Measurements from ENCODE around the gene KNSTRN. TPM values are rescaled to one million over a fixed set of nuclear protein-coding genes. Genes with fewer than 3 reads are reported as not detected.
A peak's percentile ranks its signal among the peaks of the same experiment; 100 is the strongest.

The KNSTRN gene
- total and polyA plus RNA-seq, 8 donors = 2.2 to 8.4 (median 3.5) TPM

DNA sequence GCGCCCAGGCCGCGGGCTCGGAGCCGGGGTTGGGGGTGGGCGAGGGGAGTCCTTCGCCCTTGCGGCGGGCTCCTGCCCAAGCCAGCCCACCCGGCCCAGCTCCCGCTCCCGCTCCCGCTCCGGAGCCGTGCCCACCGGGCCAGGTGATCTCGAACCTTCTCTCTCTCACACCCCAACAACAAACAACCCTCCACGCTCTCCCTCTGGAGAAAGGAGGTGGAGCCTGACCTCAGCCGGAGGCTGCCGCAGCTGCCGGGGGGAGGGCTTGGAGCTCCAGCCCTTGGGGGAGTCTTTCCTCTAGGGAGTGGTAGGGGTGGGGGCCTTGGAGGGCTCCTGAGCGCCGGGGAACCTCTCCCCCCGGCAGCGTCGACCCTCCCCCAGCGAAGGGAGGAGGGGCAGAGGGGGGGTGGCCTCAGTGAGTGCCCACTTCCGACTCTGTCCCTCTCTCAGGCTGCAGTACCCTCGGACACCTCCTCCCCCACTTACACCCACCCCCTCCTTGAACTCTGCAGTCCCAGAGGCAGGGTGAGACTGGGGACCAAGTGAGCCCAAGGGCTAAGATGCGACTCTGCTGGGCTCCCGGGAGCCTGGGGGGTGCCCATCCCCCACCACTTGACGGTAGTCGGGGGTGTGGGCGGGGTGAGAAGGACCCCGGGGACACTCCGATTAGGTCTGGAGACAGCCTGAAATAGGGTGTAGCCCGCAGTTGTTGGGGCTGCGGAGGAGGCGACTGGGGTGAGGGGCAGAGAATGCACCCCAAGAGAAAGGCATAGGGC lies 53.8 kb downstream of the KNSTRN start:
- no peaks in the 10 kb centered on the region for H3K27me3 ChIP-seq
- WGBS, 2 donors = 5 to 6% methylated on average over 31 to 37 of the region's 39 CpGs
- intact Hi-C loops (cut with DNase I) = no loop called here
- ATAC-seq = peak in 3 of 4 donors; percentile 5 to 16 (median 6)
- TF ChIP-seq, protein P1, sequence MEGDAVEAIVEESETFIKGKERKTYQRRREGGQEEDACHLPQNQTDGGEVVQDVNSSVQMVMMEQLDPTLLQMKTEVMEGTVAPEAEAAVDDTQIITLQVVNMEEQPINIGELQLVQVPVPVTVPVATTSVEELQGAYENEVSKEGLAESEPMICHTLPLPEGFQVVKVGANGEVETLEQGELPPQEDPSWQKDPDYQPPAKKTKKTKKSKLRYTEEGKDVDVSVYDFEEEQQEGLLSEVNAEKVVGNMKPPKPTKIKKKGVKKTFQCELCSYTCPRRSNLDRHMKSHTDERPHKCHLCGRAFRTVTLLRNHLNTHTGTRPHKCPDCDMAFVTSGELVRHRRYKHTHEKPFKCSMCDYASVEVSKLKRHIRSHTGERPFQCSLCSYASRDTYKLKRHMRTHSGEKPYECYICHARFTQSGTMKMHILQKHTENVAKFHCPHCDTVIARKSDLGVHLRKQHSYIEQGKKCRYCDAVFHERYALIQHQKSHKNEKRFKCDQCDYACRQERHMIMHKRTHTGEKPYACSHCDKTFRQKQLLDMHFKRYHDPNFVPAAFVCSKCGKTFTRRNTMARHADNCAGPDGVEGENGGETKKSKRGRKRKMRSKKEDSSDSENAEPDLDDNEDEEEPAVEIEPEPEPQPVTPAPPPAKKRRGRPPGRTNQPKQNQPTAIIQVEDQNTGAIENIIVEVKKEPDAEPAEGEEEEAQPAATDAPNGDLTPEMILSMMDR (IDR thresholded peaks at IDR 0.05) = no peak
- FAIRE-seq = no peak
- H3K4me1 ChIP-seq = peaks cover 4 to 20% (median 7%) of the 10 kb centered on the region in 3 donors
- H3K27ac ChIP-seq = no peak overlapping the region
- H3K4me3 ChIP-seq = peak overlapping the region; percentile 17 to 52 (median 34)
- DNase-seq = peak in 4 of 6 donors; percentile 39 to 67 (median 45)
- no peaks in the 10 kb centered on the region for H3K9me3 ChIP-seq
- no peaks in the 10 kb centered on the region for H3K36me3 ChIP-seq

DNA sequence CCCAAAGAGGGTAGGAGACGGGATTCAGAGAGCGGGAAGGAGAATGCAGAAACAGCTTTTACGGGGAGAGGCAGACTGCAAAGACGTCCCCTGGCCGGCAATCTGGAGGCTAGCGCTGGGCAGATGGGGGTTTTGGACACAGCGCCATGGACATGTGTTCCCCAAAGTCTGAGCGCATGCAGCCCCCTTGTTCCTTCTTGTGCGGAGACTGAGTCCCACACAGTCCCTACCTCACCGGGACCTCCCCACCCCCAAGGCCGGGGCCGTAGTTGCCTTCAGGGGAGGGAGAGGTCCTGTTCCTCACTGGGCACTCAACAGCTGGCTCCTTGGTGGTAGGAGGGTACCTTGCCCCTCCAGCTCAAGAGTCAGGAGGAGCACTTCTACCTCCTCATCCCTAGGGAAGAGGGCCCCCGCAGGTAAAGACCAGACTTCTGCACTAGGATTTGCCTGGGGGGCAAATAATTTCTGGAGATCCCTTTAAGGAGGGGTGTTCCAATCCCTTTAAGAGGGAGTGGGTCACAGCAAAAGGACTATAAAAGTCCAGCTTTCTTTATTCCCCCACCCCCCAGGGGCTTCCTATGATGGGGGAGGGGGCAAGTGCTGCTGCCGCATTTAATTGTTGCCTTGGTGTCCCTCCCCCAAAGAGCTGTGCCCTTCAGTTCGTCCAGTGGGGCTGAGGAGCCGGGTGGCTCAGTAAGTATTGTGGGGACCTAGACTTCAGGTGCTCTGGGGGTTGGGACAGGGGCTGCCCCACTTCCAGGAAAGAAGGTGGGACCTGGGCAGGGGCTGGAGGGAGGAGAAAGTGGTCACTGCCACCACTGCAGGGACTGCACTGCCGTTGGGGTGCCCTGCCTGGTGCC lies 54.6 kb downstream of the KNSTRN start:
- DNase-seq (no peak), FAIRE-seq (no peak), ATAC-seq (no peak)
- intact Hi-C loops (cut with DNase I) = no loop called here
- Histone ChIP-seq H3K36me3 (no peaks in the 10 kb centered on the region), H3K27ac (no peak overlapping the region), H3K4me1 (peaks cover 4 to 20% (median 7%) of the 10 kb centered on the region in 3 donors), H3K27me3 (no peaks in the 10 kb centered on the region), H3K9me3 (no peaks in the 10 kb centered on the region), H3K4me3 (peak overlapping the region in 1 of 4 donors; percentile 52)
- WGBS, 2 donors = 56 to 61% methylated on average over 17 of the region's 17 CpGs
- TF ChIP-seq, protein P1 (IDR thresholded peaks at IDR 0.05) = no peak

DNA sequence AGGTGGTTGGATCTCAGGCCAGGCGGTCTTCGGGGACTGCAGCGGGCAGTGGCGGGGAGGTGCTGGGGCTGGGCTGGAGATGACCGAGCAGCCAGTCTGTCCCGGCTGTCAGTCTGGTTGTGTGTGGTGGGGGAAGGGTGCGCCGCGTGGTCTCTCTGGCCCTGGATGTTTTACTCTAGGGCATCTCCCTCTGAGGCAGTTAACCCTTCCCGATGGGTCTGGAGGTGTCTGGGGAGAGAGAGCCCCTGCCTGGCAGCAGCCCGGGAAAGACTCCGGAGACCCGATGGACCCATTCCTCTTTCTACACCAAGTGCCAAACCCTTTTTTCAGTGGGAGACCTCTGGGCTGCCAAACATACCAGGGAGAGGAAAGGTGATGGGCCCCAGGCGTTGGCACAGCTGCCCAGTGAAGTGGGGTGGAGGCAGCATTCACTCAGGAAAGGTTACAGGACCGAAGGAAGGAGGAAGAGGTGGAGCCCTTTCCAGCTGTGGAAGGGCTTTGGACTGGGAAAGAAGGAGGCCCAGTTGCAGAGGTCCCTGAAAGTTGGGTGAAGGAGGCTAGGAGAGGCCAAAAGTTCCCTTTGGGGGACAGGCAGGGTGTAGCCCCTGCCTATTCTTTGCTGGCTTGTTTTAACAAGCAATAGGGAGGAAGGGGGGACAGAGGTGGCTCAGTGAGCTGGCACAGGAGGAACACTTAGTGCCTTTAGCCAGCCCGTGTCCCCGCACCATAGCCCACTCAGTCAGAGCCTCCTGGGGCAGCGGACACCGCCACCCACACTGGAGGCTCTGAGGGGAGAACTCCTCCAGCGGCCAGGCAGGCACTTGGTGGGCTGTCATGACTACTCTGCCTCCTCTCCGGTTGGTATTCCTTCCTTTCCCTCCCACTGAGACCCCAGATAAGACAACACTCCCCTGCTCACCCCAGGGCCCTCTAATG lies 55.5 kb downstream of the KNSTRN start:
- H3K9me3 ChIP-seq = no peaks in the 10 kb centered on the region
- WGBS, 2 donors = 77 to 79% methylated on average over 20 to 21 of the region's 21 CpGs
- ATAC-seq (no peak), FAIRE-seq (no peak), DNase-seq (peak in 1 of 6 donors; percentile 53)
- H3K4me3 ChIP-seq = no peak overlapping the region
- intact Hi-C loops (cut with DNase I) = no loop called here
- H3K27me3 ChIP-seq = no peaks in the 10 kb centered on the region
- H3K27ac ChIP-seq = peak overlapping the region in 2 of 4 donors; percentile 74 to 82
- peaks cover 7 to 28% (median 9%) of the 10 kb centered on the region in 3 donors for H3K4me1 ChIP-seq
- TF ChIP-seq, protein P1 (IDR thresholded peaks at IDR 0.05) = no peak
- H3K36me3 ChIP-seq = no peaks in the 10 kb centered on the region

DNA sequence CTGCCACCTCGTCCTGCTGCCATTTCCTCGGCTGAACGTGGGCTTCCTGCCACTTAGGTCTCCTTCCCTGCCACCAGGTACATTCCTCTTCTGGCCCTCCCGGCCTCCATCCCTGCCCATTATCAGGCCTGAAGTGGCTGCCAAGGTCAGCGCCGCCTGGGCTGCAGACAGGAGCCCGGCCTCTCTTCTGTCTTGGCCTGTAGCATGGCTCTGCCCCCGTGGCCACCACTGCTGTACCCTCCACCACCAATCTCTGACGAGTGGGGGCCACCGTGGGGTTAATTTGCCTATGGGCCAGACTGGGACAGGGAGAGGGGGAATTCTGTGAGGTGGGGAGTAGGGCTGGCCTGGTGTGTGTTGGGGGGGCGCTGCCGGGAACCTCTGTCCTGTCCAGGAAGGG lies 56.2 kb downstream of the KNSTRN start:
- WGBS, 2 donors = 21 to 24% methylated on average over 12 of the region's 12 CpGs
- intact Hi-C loops (cut with DNase I) = no loop called here
- peaks cover 7 to 35% (median 11%) of the 10 kb centered on the region in 3 donors for H3K4me1 ChIP-seq
- no peaks in the 10 kb centered on the region for H3K27me3 ChIP-seq
- H3K27ac ChIP-seq = peak overlapping the region in 2 of 4 donors; percentile 74 to 82
- FAIRE-seq (no peak), DNase-seq (peak in 5 of 6 donors; percentile 57 to 84 (median 65)), ATAC-seq (peak in 3 of 4 donors; percentile 7 to 35 (median 33))
- no peak overlapping the region for H3K4me3 ChIP-seq
- no peaks in the 10 kb centered on the region for H3K9me3 ChIP-seq
- H3K36me3 ChIP-seq = no peaks in the 10 kb centered on the region
- TF ChIP-seq, protein P1 (IDR thresholded peaks at IDR 0.05) = no peak
